Measurements from ENCODE around the gene ZFAND2B.

Gene ZFAND2B

DNA sequence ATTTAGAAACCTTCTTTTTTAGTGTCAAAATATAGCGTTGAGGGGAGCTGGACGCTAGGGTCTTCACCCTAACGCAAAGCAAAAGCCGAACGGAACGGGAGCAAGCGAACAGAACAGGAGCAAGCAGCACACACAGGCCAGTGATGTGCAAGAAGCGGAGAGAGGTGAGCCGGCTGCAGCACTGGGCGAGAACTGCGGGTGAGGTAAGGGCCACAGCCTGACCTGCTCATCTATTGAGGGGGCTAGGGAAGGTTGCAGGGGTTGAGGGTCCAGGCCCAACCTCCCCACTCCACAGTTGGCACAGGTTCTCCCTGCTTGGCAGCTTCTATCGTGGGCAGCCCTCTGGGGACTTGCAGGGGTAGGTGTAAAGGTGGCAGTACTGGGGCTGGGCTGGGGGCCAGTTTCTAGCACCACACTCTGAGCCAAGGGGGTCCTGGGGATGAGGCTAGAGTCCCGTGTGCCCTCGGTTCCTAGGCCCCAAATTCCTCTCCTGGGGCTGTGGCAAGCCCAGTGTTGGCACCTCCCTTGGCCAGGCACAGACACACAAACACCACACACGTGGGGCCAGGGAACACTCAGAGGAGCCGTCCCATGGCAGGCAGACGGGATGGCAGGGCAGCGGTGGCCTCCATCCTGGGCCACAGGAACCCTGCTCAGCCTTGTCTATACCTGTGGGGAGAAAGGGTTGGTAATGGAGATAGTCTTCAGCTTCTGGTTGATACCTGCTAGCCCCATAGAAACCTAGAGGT is 13.4 kb downstream of the ZFAND2B start:
- TF ChIP-seq FOXP2 (optimal IDR thresholded peaks at IDR 0.05; ENCODE audit: borderline replicate concordance, extremely low read depth, extremely low read length, insufficient read depth) (no peak), TAF1 (IDR thresholded peaks at IDR 0.05; ENCODE audit: borderline replicate concordance, insufficient read depth, low read length) (no peak), SIN3A (IDR thresholded peaks at IDR 0.05; ENCODE audit: borderline replicate concordance, insufficient read depth, low read length) (no peak), POLR2AphosphoS5 (IDR thresholded peaks at IDR 0.05; ENCODE audit: low read depth, low read length) (no peak)
- TF ChIP-seq, protein P1, sequence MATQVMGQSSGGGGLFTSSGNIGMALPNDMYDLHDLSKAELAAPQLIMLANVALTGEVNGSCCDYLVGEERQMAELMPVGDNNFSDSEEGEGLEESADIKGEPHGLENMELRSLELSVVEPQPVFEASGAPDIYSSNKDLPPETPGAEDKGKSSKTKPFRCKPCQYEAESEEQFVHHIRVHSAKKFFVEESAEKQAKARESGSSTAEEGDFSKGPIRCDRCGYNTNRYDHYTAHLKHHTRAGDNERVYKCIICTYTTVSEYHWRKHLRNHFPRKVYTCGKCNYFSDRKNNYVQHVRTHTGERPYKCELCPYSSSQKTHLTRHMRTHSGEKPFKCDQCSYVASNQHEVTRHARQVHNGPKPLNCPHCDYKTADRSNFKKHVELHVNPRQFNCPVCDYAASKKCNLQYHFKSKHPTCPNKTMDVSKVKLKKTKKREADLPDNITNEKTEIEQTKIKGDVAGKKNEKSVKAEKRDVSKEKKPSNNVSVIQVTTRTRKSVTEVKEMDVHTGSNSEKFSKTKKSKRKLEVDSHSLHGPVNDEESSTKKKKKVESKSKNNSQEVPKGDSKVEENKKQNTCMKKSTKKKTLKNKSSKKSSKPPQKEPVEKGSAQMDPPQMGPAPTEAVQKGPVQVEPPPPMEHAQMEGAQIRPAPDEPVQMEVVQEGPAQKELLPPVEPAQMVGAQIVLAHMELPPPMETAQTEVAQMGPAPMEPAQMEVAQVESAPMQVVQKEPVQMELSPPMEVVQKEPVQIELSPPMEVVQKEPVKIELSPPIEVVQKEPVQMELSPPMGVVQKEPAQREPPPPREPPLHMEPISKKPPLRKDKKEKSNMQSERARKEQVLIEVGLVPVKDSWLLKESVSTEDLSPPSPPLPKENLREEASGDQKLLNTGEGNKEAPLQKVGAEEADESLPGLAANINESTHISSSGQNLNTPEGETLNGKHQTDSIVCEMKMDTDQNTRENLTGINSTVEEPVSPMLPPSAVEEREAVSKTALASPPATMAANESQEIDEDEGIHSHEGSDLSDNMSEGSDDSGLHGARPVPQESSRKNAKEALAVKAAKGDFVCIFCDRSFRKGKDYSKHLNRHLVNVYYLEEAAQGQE (IDR thresholded peaks at IDR 0.05; ENCODE audit: insufficient read depth in 1 of 2, low read depth in 2 of 2, low read length in 2 of 2): no peak

DNA sequence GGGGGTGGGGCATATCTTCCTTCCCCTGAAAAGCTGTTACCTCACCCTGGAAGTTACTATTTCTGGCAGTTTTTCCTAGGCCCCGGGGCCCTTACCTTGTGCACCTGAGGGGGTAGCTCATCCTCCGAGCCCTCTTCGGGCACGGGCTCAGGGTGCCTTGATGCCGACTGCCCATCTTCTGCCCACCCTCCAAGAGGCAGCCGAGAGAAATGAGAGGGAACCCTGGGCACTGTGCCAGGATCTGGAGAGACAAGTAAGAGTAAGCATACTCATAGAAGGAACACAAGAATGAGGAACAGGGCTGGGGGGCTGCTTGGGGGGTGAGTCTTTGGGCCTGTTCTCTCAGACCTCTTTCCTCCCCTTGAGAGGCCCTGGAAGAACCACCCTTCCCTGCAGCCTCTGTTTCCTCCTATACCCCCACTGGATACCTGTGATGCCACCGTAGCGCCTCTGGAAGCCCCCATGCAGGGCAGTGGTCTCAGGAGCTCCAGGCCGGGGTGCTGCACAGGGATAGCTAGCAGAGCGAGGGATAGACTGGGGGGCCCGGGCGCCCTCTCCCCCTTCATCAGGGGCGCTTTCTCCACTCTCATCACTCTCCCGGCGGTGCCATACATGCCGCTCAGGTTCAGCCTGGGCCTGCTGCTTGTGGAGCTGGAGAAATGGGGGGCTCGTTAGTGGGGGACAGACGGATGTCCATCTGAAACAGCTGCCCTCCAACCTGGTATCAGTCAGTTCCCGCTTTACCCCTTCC is 14.2 kb downstream of the ZFAND2B start:
- TF ChIP-seq POLR2AphosphoS5 (IDR thresholded peaks at IDR 0.05; ENCODE audit: low read depth, low read length) (no peak), FOXP2 (optimal IDR thresholded peaks at IDR 0.05; ENCODE audit: borderline replicate concordance, extremely low read depth, extremely low read length, insufficient read depth) (no peak), TAF1 (IDR thresholded peaks at IDR 0.05; ENCODE audit: borderline replicate concordance, insufficient read depth, low read length) (no peak)
- TF ChIP-seq, protein P1 (IDR thresholded peaks at IDR 0.05; ENCODE audit: insufficient read depth in 1 of 2, low read depth in 2 of 2, low read length in 2 of 2): no peak

GRCh38 chr2:219221957-219222518 is 15.5 kb downstream of the ZFAND2B start:
- TF ChIP-seq, protein P1 (IDR thresholded peaks at IDR 0.05; ENCODE audit: insufficient read depth in 1 of 2, low read depth in 2 of 2, low read length in 2 of 2): no peak

DNA sequence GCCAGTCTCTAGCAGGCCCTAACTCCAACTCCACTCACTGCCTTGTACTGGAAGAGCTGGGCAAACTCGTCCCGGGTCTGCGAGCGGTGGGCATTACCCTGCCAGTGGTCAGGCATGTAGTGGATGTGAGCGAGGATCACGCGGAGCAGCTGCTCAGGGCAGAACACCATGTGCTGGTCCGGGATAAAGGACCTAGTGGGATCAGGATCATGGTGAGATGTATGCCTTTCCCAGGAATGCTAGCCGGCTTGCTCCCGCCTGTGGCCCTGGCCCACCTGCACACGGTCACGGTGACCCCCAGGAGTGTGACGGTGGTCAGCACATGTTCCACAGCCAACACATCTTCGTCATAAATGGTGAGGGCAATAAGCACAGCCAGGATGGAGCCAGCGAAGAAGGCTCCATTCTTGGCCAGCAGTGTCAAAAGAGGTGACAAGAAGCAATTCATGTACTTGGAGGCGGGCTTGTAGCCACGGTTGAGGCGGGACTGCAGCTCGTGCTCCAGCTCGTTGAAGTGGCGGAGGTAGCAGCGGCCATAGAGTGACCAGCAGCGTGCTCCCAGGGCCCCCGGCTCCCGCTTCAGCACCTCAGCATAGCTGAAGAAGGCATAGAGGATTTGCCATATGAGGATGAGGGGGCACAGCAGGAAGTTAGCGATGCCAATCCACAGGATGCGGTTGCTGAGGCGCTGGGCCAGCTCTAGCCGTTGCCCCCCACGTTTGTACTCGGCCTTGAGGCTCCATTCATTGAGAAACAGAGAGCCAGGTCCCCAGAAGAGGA is 17.4 kb downstream of the ZFAND2B start:
- TF ChIP-seq SIN3A (IDR thresholded peaks at IDR 0.05; ENCODE audit: borderline replicate concordance, insufficient read depth, low read length): no peak
- no peak for TF ChIP-seq FOXP2 (optimal IDR thresholded peaks at IDR 0.05; ENCODE audit: borderline replicate concordance, extremely low read depth, extremely low read length, insufficient read depth)
- TF ChIP-seq, protein P1 (IDR thresholded peaks at IDR 0.05; ENCODE audit: insufficient read depth in 1 of 2, low read depth in 2 of 2, low read length in 2 of 2): no peak
- no peak for TF ChIP-seq POLR2AphosphoS5 (IDR thresholded peaks at IDR 0.05; ENCODE audit: low read depth, low read length)
- TF ChIP-seq TAF1 (IDR thresholded peaks at IDR 0.05; ENCODE audit: borderline replicate concordance, insufficient read depth, low read length): no peak
